Measurements from ENCODE around the gene ATG4A.

Gene ATG4A

GRCh38 chrX:108091264-108091877 is at the start of gene ATG4A, which contains the start of gene PSMD10:
Gene ATG4A (plus strand): TSS chrX:108091778. CDS start chrX:108091827, 49 bp downstream.
Gene PSMD10 (minus strand): TSS chrX:108091542. CDS start chrX:108091520, 22 bp downstream.
- peak; percentile 94 for DNase-seq

GRCh38 chrX:108044554-108045256 is 46.9 kb upstream of the ATG4A start, which contains the start of gene VSIG1:
Gene VSIG1 (plus strand): TSS chrX:108045065. CDS start chrX:108045131, 66 bp downstream.
- DNase-seq, result no peak

- DNase-seq, result no peak
Observed at GRCh38 chrX:108049649-108050048, 41.9 kb upstream of the ATG4A start.

- no peak for DNase-seq
Observed at GRCh38 chrX:108053218-108053617, 38.4 kb upstream of the ATG4A start.

GRCh38 chrX:108055546-108055945 is 36.0 kb upstream of the ATG4A start:
- no peak for DNase-seq

- DNase-seq, result no peak
Observed at GRCh38 chrX:108059801-108060200, 31.8 kb upstream of the ATG4A start.

- no peak for DNase-seq
Observed at GRCh38 chrX:108064001-108064400, 27.6 kb upstream of the ATG4A start.

- DNase-seq, result no peak
Observed at GRCh38 chrX:108064613-108065012, 27.0 kb upstream of the ATG4A start.

GRCh38 chrX:108068121-108068520 is 23.5 kb upstream of the ATG4A start:
- DNase-seq, result no peak

- no peak for DNase-seq
Observed at GRCh38 chrX:108070891-108071290, 20.7 kb upstream of the ATG4A start.

- no peak for DNase-seq
Observed at GRCh38 chrX:108071578-108071977, 20.0 kb upstream of the ATG4A start.

GRCh38 chrX:108072746-108073145 is 18.8 kb upstream of the ATG4A start:
- no peak for DNase-seq

- no peak for DNase-seq
Observed at GRCh38 chrX:108081110-108081509, 10.5 kb upstream of the ATG4A start.

GRCh38 chrX:108087792-108088191 is 3.8 kb upstream of the ATG4A start:
- no peak for DNase-seq

- DNase-seq, result peak; percentile 25
Observed at GRCh38 chrX:108088511-108088910, 3.1 kb upstream of the ATG4A start.

GRCh38 chrX:108090491-108091263 is 901 bp upstream of the ATG4A start:
- DNase-seq, result peak; percentile 29

- no peak for DNase-seq
Observed at GRCh38 chrX:108091878-108092291, 307 bp downstream of the ATG4A start.

- DNase-seq, result no peak
Observed at GRCh38 chrX:108097380-108097779, 5.8 kb downstream of the ATG4A start.

- DNase-seq, result no peak
Observed at GRCh38 chrX:108105473-108105872, 13.9 kb downstream of the ATG4A start.

GRCh38 chrX:108114541-108114940 is 23.0 kb downstream of the ATG4A start:
- no peak for DNase-seq

- no peak for DNase-seq
Observed at GRCh38 chrX:108117988-108118387, 26.4 kb downstream of the ATG4A start.

GRCh38 chrX:108121291-108121690 is 29.7 kb downstream of the ATG4A start:
- no peak for DNase-seq

GRCh38 chrX:108122748-108123147 is 31.2 kb downstream of the ATG4A start:
- no peak for DNase-seq

Measured in inflammatory macrophage treated with lipopolysaccharide for 4 hours (primary cell).